ENCODE measurements around the gene HSPA1L. TPM values are rescaled to one million over a fixed set of nuclear protein-coding genes. Genes with fewer than 3 reads are reported as not detected.

HSPA1L gene
- total and polyA plus RNA-seq, 7 experiments from 2014 or later = 2.3 to 5.5 (median 3.7) TPM

- H3K27me3 Mint-ChIP-seq = no peaks in the 10 kb centered on the region
- DNase-seq = no peak
- H3K27ac Mint-ChIP-seq = peak overlapping the region in 2 of 9 donors; percentile 12 to 38
- ATAC-seq = no peak
- POLR2A ChIA-PET = no interaction called here
- Histone ChIP-seq H3K4me3 (ENCODE audit: low read length) (no peak overlapping the region), H3K4me1 (ENCODE audit: control insufficient read depth in 2 of 2, insufficient read depth in 2 of 2, low read length in 2 of 2) (peaks cover 10 to 17% of the 10 kb centered on the region in 2 donors), H3K36me3 (ENCODE audit: control insufficient read depth in 2 of 3, insufficient read depth in 3 of 3, low read length in 3 of 3) (peaks cover 0 to 13% (median 0%) of the 10 kb centered on the region in 3 experiments), H3K9me3 (ENCODE audit: control insufficient read depth in 2 of 3, low read length in 3 of 3) (no peaks in the 10 kb centered on the region), H3K27ac (ENCODE audit: low read depth, low read length) (no peak overlapping the region), H3K27me3 (ENCODE audit: control insufficient read depth in 2 of 2, insufficient read depth in 2 of 2, low read length in 2 of 2) (no peaks in the 10 kb centered on the region)
- peaks cover 0 to 15% (median 9%) of the 10 kb centered on the region in 5 donors for H3K36me3 Mint-ChIP-seq
- H3K4me1 Mint-ChIP-seq = peaks cover 7 to 39% (median 27%) of the 10 kb centered on the region in 7 donors
- peak overlapping the region in 1 of 10 donors; percentile 38 for H3K4me3 Mint-ChIP-seq
- H3K9me3 Mint-ChIP-seq = no peaks in the 10 kb centered on the region
- intact Hi-C loops (cut with micrococcal nuclease) = no loop called here
- CTCF ChIA-PET = interaction anchor here (1.1 to 1.2 kb wide), 2 partner anchors 22 to 53 kb away, joined by 3 to 5 read pairs; no protein-coding TSS in a partner anchor
These were observed 23.1 kb downstream of the HSPA1L start for GRCh38 chr6:31792090-31792374.

- Histone ChIP-seq H3K36me3 (ENCODE audit: control insufficient read depth in 2 of 3, insufficient read depth in 3 of 3, low read length in 3 of 3) (peaks cover 0 to 13% (median 0%) of the 10 kb centered on the region in 3 experiments), H3K9me3 (ENCODE audit: control insufficient read depth in 2 of 3, low read length in 3 of 3) (no peaks in the 10 kb centered on the region), H3K4me1 (ENCODE audit: control insufficient read depth in 2 of 2, insufficient read depth in 2 of 2, low read length in 2 of 2) (peaks cover 5 to 12% of the 10 kb centered on the region in 2 donors), H3K27ac (ENCODE audit: low read depth, low read length) (no peak overlapping the region), H3K4me3 (ENCODE audit: low read length) (no peak overlapping the region), H3K27me3 (ENCODE audit: control insufficient read depth in 2 of 2, insufficient read depth in 2 of 2, low read length in 2 of 2) (no peaks in the 10 kb centered on the region)
- intact Hi-C loops (cut with micrococcal nuclease) = no loop called here
- POLR2A ChIA-PET = interaction anchor here (0.6 to 1.2 kb wide), 5 partner anchors 7 to 111 kb away, joined by 3 to 5 read pairs (median 4); partner anchors contain the start of genes LSM2 and LY6G5C
- DNase-seq (peak in 1 of 9 donors; percentile 25), ATAC-seq (no peak)
- CTCF ChIA-PET = interaction anchor here (1.0 to 2.1 kb wide), 6 partner anchors 14 to 62 kb away, joined by 3 to 7 read pairs (median 5); partner anchors contain the start of genes DDAH2, MSH5 and VWA7
- Mint-ChIP-seq H3K4me3 (peak overlapping the region in 3 of 10 donors; percentile 2 to 41 (median 38)), H3K9me3 (no peaks in the 10 kb centered on the region), H3K27me3 (no peaks in the 10 kb centered on the region), H3K36me3 (peaks cover 0 to 15% (median 9%) of the 10 kb centered on the region in 5 donors), H3K27ac (peak overlapping the region in 4 of 9 donors; percentile 2 to 66 (median 27)), H3K4me1 (peaks cover 7 to 34% (median 24%) of the 10 kb centered on the region in 7 donors)
These were observed 23.6 kb downstream of the HSPA1L start for GRCh38 chr6:31791324-31792089.

DNA sequence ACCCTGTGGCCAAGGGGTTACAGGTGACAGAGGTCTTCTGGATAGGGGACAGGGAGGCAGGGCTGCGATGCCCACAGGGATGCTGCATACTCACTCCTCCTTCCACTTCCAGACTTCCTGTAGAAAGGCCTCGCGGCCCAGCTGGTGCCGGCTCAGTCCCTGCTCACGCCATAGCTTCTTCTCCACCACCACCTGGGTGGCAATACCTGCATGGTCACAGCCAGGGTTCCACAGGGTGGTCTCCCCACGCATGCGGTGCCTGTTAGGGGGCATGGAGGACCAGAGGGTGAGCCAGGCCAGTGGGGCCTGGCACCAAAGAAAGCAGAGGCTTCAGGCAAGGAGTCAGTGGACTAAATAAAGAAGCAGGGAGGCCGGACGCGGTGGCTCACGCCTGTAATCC lies 29.6 kb downstream of the HSPA1L start:
- intact Hi-C loops (cut with micrococcal nuclease) = no loop called here
- Mint-ChIP-seq H3K36me3 (peaks cover 4 to 33% (median 10%) of the 10 kb centered on the region in 5 donors), H3K27me3 (no peaks in the 10 kb centered on the region), H3K27ac (no peak overlapping the region), H3K4me1 (peaks cover 0 to 4% (median under 1%) of the 10 kb centered on the region in 7 donors), H3K9me3 (no peaks in the 10 kb centered on the region), H3K4me3 (no peak overlapping the region)
- Histone ChIP-seq H3K36me3 (ENCODE audit: control insufficient read depth in 2 of 3, insufficient read depth in 3 of 3, low read length in 3 of 3) (peaks cover 3 to 55% (median 5%) of the 10 kb centered on the region in 3 experiments), H3K4me3 (ENCODE audit: low read length) (no peak overlapping the region), H3K9me3 (ENCODE audit: control insufficient read depth in 2 of 3, low read length in 3 of 3) (no peaks in the 10 kb centered on the region), H3K27me3 (ENCODE audit: control insufficient read depth in 2 of 2, insufficient read depth in 2 of 2, low read length in 2 of 2) (no peaks in the 10 kb centered on the region), H3K4me1 (ENCODE audit: control insufficient read depth in 2 of 2, insufficient read depth in 2 of 2, low read length in 2 of 2) (no peaks in the 10 kb centered on the region), H3K27ac (ENCODE audit: low read depth, low read length) (no peak overlapping the region)
- ChIA-PET CTCF (interaction anchor here (0.6 kb wide), 1 partner anchor 21 kb away, joined by 3 read pairs; the partner anchor contains the start of gene LSM2), POLR2A (interaction anchor here (1.3 kb wide), 2 partner anchors 11 to 46 kb away, joined by 3 to 4 read pairs; partner anchors contain the start of gene MSH5)
- no peak for ATAC-seq
- no peak for DNase-seq

DNA sequence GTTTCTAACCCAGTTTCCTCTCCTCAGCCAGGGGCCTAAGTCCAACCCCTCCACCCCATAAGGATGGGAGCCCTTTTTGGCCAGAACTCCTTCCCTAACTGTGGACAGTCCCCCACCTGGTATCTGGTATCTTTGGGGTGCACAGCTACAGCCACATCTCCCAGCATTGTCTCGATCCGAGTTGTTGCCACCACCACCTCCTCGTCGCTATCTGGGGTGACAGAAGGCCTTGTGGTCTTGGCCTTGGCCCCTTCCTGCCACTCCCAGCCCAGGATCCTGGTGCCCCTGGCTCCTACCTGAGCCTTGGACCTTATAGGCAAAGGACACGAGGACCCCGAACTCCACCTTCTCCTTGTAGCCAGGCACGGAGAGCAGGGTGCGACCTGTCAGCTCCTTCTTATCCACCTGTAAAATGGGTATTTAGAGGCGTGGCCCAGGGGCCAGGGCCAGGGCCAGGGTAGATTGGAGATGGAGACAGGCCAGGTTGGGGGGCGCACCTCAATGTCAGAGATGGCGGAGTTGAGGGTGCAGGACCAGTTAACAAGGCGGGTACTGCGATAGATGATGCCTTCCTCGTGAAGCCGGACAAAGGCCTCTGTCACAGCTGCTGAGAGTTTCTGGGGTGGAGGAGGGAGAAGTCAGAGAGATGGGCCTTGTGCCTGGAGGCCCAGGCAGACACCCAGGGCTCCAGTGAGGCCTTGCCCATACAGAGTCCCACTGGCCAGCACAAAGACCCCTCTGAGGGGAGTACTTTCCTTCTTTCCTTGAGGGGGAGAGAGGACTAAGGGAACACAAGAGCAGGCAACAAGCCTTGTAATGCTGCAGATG lies 30.8 kb downstream of the HSPA1L start:
- DNase-seq = no peak
- ChIA-PET CTCF (interaction anchor here (0.7 to 1.2 kb wide), 2 partner anchors 11 to 34 kb away, joined by 3 to 4 read pairs; no protein-coding TSS in a partner anchor), POLR2A (interaction anchor here (0.6 kb wide), 1 partner anchor 46 kb away, joined by 3 read pairs; no protein-coding TSS in a partner anchor)
- Mint-ChIP-seq H3K4me1 (peaks cover 0 to 2% (median 0%) of the 10 kb centered on the region in 7 donors), H3K4me3 (no peak overlapping the region), H3K36me3 (peaks cover 4 to 40% (median 12%) of the 10 kb centered on the region in 5 donors), H3K9me3 (no peaks in the 10 kb centered on the region), H3K27me3 (no peaks in the 10 kb centered on the region), H3K27ac (peak overlapping the region in 2 of 9 donors; percentile 28 to 55)
- H3K27ac ChIP-seq (ENCODE audit: low read depth, low read length) = no peak overlapping the region
- H3K4me1 ChIP-seq (ENCODE audit: control insufficient read depth in 2 of 2, insufficient read depth in 2 of 2, low read length in 2 of 2) = no peaks in the 10 kb centered on the region
- H3K9me3 ChIP-seq (ENCODE audit: control insufficient read depth in 2 of 3, low read length in 3 of 3) = no peaks in the 10 kb centered on the region
- peaks cover 3 to 64% (median 5%) of the 10 kb centered on the region in 3 experiments for H3K36me3 ChIP-seq (ENCODE audit: control insufficient read depth in 2 of 3, insufficient read depth in 3 of 3, low read length in 3 of 3)
- H3K27me3 ChIP-seq (ENCODE audit: control insufficient read depth in 2 of 2, insufficient read depth in 2 of 2, low read length in 2 of 2) = no peaks in the 10 kb centered on the region
- intact Hi-C loops (cut with micrococcal nuclease) = no loop called here
- no peak for ATAC-seq
- no peak overlapping the region for H3K4me3 ChIP-seq (ENCODE audit: low read length)

- peaks cover 0 to 9% (median 8%) of the 10 kb centered on the region in 7 donors for H3K4me1 Mint-ChIP-seq
- Histone ChIP-seq H3K27ac (ENCODE audit: low read depth, low read length) (no peak overlapping the region), H3K36me3 (ENCODE audit: control insufficient read depth in 2 of 3, insufficient read depth in 3 of 3, low read length in 3 of 3) (peaks cover 5 to 78% (median 6%) of the 10 kb centered on the region in 3 experiments), H3K9me3 (ENCODE audit: control insufficient read depth in 2 of 3, low read length in 3 of 3) (no peaks in the 10 kb centered on the region), H3K27me3 (ENCODE audit: control insufficient read depth in 2 of 2, insufficient read depth in 2 of 2, low read length in 2 of 2) (no peaks in the 10 kb centered on the region), H3K4me1 (ENCODE audit: control insufficient read depth in 2 of 2, insufficient read depth in 2 of 2, low read length in 2 of 2) (peaks cover 4% of the 10 kb centered on the region in 2 donors), H3K4me3 (ENCODE audit: low read length) (no peak overlapping the region)
- peak overlapping the region in 1 of 9 donors; percentile 23 for H3K27ac Mint-ChIP-seq
- intact Hi-C loops (cut with micrococcal nuclease) = no loop called here
- CTCF ChIA-PET = no interaction called here
- ATAC-seq (no peak), DNase-seq (no peak)
- peaks cover 4 to 40% (median 12%) of the 10 kb centered on the region in 5 donors for H3K36me3 Mint-ChIP-seq
- no peak overlapping the region for H3K4me3 Mint-ChIP-seq
- H3K27me3 Mint-ChIP-seq = no peaks in the 10 kb centered on the region
- POLR2A ChIA-PET = interaction anchor here (0.6 kb wide), 1 partner anchor 1585 kb away, joined by 4 read pairs; no protein-coding TSS in a partner anchor
- no peaks in the 10 kb centered on the region for H3K9me3 Mint-ChIP-seq
These were observed 32.8 kb downstream of the HSPA1L start for GRCh38 chr6:31782126-31782855.

All from naive thymus-derived CD4-positive, alpha-beta T cell (primary cell).